ENCODE data around the gene C11orf91.

C11orf91 gene

GRCh38 chr11:33700502-33701271 lies at the start of gene C11orf91:
TSS of gene C11orf91 (minus strand) at chr11:33700826. CDS start at chr11:33700740, 86 bp downstream.
- Histone ChIP-seq H3K27me3 (no peaks in the 10 kb centered on the region), H3K4me2 (peak within 1 kb of the TSS; percentile 86), H3K4me1 (peaks cover 24% of the 10 kb centered on the region), H4K20me1 (no peaks in the 10 kb centered on the region), H3K9me3 (no peaks in the 10 kb centered on the region), H3K36me3 (peaks cover 16% of the 10 kb centered on the region), H3K27ac (peak within 1 kb of the TSS; percentile 29; the same call in 1 of the 2 replicates), H3K9ac (peak within 1 kb of the TSS; percentile 54), H3K4me3 (peak within 1 kb of the TSS; percentile 70)
- no peak for TF ChIP-seq Cebpa-rat (IDR thresholded peaks at IDR 0.05)

GRCh38 chr11:33747979-33748378 lies 47.4 kb upstream of the C11orf91 start:
- no peak overlapping the region for H3K4me2 ChIP-seq
- H3K27ac ChIP-seq: no peak overlapping the region
- H3K9me3 ChIP-seq: no peaks in the 10 kb centered on the region
- peaks cover 57% of the 10 kb centered on the region for H3K36me3 ChIP-seq
- H4K20me1 ChIP-seq: no peaks in the 10 kb centered on the region
- TF ChIP-seq Cebpa-rat (IDR thresholded peaks at IDR 0.05): no peak
- no peaks in the 10 kb centered on the region for H3K4me1 ChIP-seq
- no peak overlapping the region for H3K9ac ChIP-seq
- no peak overlapping the region for H3K4me3 ChIP-seq
- H3K27me3 ChIP-seq: no peaks in the 10 kb centered on the region

- H3K9ac ChIP-seq: no peak overlapping the region
- no peaks in the 10 kb centered on the region for H3K9me3 ChIP-seq
- peaks cover 34% of the 10 kb centered on the region for H3K36me3 ChIP-seq
- H3K4me3 ChIP-seq: no peak overlapping the region
- H3K27ac ChIP-seq: no peak overlapping the region
- H3K27me3 ChIP-seq: no peaks in the 10 kb centered on the region
- TF ChIP-seq Cebpa-rat (IDR thresholded peaks at IDR 0.05): no peak
- H3K4me2 ChIP-seq: no peak overlapping the region
- no peaks in the 10 kb centered on the region for H4K20me1 ChIP-seq
- no peaks in the 10 kb centered on the region for H3K4me1 ChIP-seq
These were observed 42.7 kb upstream of the C11orf91 start for GRCh38 chr11:33743291-33743690.

DNA sequence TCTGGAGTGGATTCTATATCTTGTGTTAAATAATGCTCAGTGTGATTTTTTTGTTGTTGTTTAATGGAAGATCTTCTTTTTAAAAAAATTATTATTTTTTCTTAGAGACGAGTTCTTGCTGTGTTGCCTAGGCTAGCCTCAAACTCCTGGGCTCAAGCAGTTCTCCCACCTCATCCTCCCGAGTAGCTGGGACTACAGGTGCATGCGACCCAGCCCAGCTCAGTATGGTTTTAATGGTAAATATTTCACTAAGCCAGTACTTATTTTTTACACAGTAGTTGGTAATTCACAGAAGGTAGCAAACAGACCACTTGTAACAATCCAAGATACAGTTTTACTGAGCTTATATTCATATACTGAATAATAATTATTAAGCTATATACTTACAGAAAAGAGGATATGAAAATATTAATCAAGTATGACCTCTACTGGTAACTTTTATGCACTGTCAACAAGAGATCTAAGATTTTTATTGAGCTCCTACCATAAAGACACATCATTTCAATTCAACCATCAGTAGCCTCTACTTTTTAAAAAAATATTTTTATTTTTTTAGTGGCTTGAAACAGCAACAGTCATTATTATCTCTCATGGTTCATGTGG lies 41.7 kb upstream of the C11orf91 start:
- Histone ChIP-seq H3K4me2 (no peak overlapping the region), H3K27ac (no peak overlapping the region), H3K4me3 (no peak overlapping the region), H3K27me3 (no peaks in the 10 kb centered on the region), H3K9ac (no peak overlapping the region), H4K20me1 (no peaks in the 10 kb centered on the region), H3K4me1 (peaks cover under 1% of the 10 kb centered on the region; the same call in 1 of the 2 replicates), H3K36me3 (peaks cover 26% of the 10 kb centered on the region), H3K9me3 (no peaks in the 10 kb centered on the region)
- TF ChIP-seq Cebpa-rat (IDR thresholded peaks at IDR 0.05): no peak

DNA sequence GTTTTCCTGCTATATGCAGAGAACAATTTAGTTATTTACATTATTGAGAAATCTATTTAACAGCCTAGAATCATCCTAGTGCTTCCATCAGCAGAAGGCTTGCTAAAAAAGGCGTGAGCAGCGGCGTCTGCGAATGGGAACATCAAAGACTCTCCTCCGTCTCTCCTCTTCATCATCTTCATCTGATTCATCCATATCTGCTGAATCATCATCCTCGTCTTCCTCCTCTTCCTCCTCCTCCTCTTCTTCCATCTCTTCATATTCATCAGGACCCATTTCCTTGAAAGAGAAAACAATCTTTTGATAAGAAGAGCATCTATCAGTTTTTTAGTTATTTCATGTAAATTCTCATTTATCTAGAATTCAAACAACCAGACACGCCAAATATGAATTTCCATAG lies 41.2 kb upstream of the C11orf91 start:
- no peak for TF ChIP-seq Cebpa-rat (IDR thresholded peaks at IDR 0.05)
- no peak overlapping the region for H3K4me3 ChIP-seq
- H3K27ac ChIP-seq: no peak overlapping the region
- H3K4me1 ChIP-seq: peaks cover 6% of the 10 kb centered on the region
- H3K4me2 ChIP-seq: no peak overlapping the region
- H3K36me3 ChIP-seq: peaks cover 21% of the 10 kb centered on the region
- H3K27me3 ChIP-seq: no peaks in the 10 kb centered on the region
- no peaks in the 10 kb centered on the region for H4K20me1 ChIP-seq
- no peak overlapping the region for H3K9ac ChIP-seq
- no peaks in the 10 kb centered on the region for H3K9me3 ChIP-seq

GRCh38 chr11:33737362-33737821 lies 36.8 kb upstream of the C11orf91 start:
- no peak for TF ChIP-seq Cebpa-rat (IDR thresholded peaks at IDR 0.05)

DNA sequence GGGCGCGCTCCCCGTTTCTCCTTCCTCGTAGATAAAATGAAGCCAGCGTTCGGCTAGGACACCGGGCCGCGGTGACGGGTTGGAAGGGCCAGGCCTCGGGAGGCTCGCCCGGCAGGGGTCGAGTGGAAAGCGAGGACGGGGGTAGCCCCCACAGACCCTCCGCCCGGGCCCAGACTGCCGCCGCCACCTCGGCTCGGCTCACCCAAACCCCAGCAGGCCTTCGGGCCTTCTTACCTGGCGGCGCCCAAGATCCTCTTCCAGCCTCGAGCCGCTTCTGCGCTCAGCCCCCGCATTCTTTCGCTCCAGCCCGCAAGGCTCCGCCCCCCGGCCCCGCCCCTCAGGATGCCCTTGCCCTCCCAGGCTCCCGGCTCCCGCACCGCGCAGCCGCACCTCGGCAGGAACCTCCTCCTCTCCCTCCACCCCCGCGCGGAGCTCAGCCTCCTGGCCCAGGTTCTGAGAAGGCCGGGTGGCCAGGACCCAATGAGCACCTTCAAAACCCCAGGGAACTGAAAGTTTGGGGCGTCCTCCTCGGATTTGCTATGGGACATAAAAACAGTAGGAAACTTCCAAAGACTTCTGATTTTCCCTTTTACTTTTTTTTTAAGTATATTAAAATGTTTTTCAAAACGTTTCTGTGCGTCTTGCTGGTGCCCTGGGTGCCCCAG lies 35.7 kb upstream of the C11orf91 start, which contains the start of gene CD59:
CD59 (minus strand) TSS at position 276 of the 665 bp plus-strand sequence. CDS start 13,978 bp downstream, outside the sequence.
- no peaks in the 10 kb centered on the region for H3K27me3 ChIP-seq
- peak within 1 kb of the TSS; percentile 89 for H3K9ac ChIP-seq
- peak within 1 kb of the TSS; percentile 89 for H3K27ac ChIP-seq
- peaks cover 17% of the 10 kb centered on the region for H3K36me3 ChIP-seq
- peak within 1 kb of the TSS; percentile 89 for H3K4me3 ChIP-seq
- H3K4me1 ChIP-seq: peaks cover 49% of the 10 kb centered on the region
- no peaks in the 10 kb centered on the region for H3K9me3 ChIP-seq
- no peak for TF ChIP-seq Cebpa-rat (IDR thresholded peaks at IDR 0.05)
- peaks cover 38% of the 10 kb centered on the region for H4K20me1 ChIP-seq
- peak within 1 kb of the TSS; percentile 88 for H3K4me2 ChIP-seq

More at GRCh38 chr11:33737362-33737821, 36.8 kb upstream of the C11orf91 start:
- Histone ChIP-seq H3K27ac (no peak overlapping the region), H3K9me3 (no peaks in the 10 kb centered on the region), H4K20me1 (peaks cover 26% of the 10 kb centered on the region), H3K9ac (no peak overlapping the region), H3K4me2 (peak overlapping the region; percentile 88; the same call in 1 of the 2 replicates), H3K36me3 (peaks cover 9% of the 10 kb centered on the region; the same call in 1 of the 2 replicates), H3K4me1 (peaks cover 39% of the 10 kb centered on the region), H3K27me3 (no peaks in the 10 kb centered on the region), H3K4me3 (no peak overlapping the region)

GRCh38 chr11:33735271-33736147 lies 34.9 kb upstream of the C11orf91 start:
- Histone ChIP-seq H3K4me3 (peak overlapping the region; percentile 89), H3K4me1 (peaks cover 49% of the 10 kb centered on the region), H3K9me3 (no peaks in the 10 kb centered on the region), H3K4me2 (peak overlapping the region; percentile 88), H3K27me3 (no peaks in the 10 kb centered on the region), H3K36me3 (peaks cover 20% of the 10 kb centered on the region), H4K20me1 (peaks cover 44% of the 10 kb centered on the region), H3K9ac (peak overlapping the region; percentile 89), H3K27ac (peak overlapping the region; percentile 89)
- TF ChIP-seq Cebpa-rat (IDR thresholded peaks at IDR 0.05): no peak

All from BLaER1 (cell line).